Uterus (tissue), 4 donors: ENCODE results near the gene IGFL3. TPM values are rescaled to one million over a fixed set of nuclear protein-coding genes. Genes with fewer than 3 reads are reported as not detected.
"Not testable (repeated sequence)": the region's sequence is repeated elsewhere in the genome, so short reads cannot be mapped to it uniquely, and the experiment has no call there.

ENCODE experiments used
- DNase-seq, 2 donors: peaks; one replicate each; pipeline ENCODE4 v3.0.0-alpha.2; 2019 to 2020
- H3K27ac ChIP-seq, 2 donors: fragments of 200-600 bp; sonication (generic); 1 replicate in 1 of 2; 2 replicates in 1 of 2; pipeline ENCODE4 v1.5.1; 2016 to 2018
- H3K27me3 ChIP-seq, 2 donors: fragments of 200-600 bp; sonication (generic); one replicate each; pipeline ENCODE4 v1.5.1; 2018 to 2019; ENCODE audit warnings: control low read depth in 1 of 2
- H3K36me3 ChIP-seq, 2 donors: fragments of 200-600 bp; sonication (generic); one replicate each; pipeline ENCODE4 v1.5.1; 2019; ENCODE audit warnings: control low read depth in 1 of 2
- H3K4me1 ChIP-seq, 2 donors: fragments of 200-600 bp; sonication (generic); one replicate each; pipeline ENCODE4 v1.5.1; 2018 to 2019; ENCODE audit warnings: control low read depth in 1 of 2
- H3K4me3 ChIP-seq, 2 donors: fragments of 200-600 bp; sonication (generic); 1 replicate in 1 of 2; 2 replicates in 1 of 2; pipeline ENCODE4 v1.5.1; 2018 to 2019; ENCODE audit warnings: mild to moderate bottlenecking in 1 of 2
- H3K9me3 ChIP-seq, 2 donors: fragments of 200-600 bp; sonication (generic); one replicate each; pipeline ENCODE4 v1.5.1; 2019; ENCODE audit warnings: control low read depth in 1 of 2
- POLR2A ChIP-seq, 2 donors: fragments of 450-650 bp; IDR thresholded peaks; one replicate each; pipeline ENCODE4 v1.6.1; 2016; ENCODE audit warnings: antibody characterized with exemption in 2 of 2, mild to moderate bottlenecking in 1 of 2, moderate library complexity in 1 of 2
- intact Hi-C: fragments of 100-400 bp; cut with DNase I; formaldehyde crosslinking; loops from one replicate; pipeline ENCODE4 v1.15.1; 2023; ENCODE audit warnings: low total_unique reads
- total RNA-seq, 4 donors: library from RNA; depleted of rRNA in 3 of 4; stranded (reverse); fragments of >200 nt in 3 of 4; gene quantifications; one replicate each; pipeline versions ENCODE4 v1.1.0 to v1.2.4, GENCODE V29; 2014 to 2023
- TF ChIP-seq, protein P1 (sequence below), 4 experiments: fragments of 200-600 bp in 2 of 4; fragments of 450-650 bp in 2 of 4; sonication (generic) in 2 of 4; IDR thresholded peaks; one replicate each; pipeline ENCODE4 v1.5.1; 2016 to 2019; ENCODE audit warnings: antibody characterized with exemption in 4 of 4, mild to moderate bottlenecking in 2 of 4, moderate library complexity in 1 of 4
- donor health status: DM: yes; HTN: yes; CAD: no.

IGFL3 gene
- total RNA-seq, 4 donors from 2014 or later = not detected

DNA sequence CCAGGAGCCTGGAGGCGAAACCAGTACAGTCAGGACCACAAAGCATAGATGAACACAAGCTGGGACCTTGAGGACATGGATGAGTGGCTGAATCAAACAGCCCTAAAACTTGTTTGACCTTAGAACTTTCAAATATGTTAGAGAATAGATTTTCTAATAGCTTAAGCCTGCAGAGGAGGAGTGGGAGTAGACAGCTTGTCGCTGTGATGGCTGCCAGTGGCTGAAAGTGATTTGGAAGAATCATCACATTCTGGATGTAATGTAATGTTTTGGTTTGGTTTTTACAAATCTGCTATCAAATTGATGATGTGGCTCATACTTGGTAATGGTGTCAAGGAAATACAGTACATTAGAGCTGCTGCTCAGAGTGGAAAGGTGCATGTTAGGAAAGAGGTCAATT lies 12.0 kb downstream of the IGFL3 start:
- no peak for TF ChIP-seq POLR2A (IDR thresholded peaks at IDR 0.05)
- TF ChIP-seq, protein P1, sequence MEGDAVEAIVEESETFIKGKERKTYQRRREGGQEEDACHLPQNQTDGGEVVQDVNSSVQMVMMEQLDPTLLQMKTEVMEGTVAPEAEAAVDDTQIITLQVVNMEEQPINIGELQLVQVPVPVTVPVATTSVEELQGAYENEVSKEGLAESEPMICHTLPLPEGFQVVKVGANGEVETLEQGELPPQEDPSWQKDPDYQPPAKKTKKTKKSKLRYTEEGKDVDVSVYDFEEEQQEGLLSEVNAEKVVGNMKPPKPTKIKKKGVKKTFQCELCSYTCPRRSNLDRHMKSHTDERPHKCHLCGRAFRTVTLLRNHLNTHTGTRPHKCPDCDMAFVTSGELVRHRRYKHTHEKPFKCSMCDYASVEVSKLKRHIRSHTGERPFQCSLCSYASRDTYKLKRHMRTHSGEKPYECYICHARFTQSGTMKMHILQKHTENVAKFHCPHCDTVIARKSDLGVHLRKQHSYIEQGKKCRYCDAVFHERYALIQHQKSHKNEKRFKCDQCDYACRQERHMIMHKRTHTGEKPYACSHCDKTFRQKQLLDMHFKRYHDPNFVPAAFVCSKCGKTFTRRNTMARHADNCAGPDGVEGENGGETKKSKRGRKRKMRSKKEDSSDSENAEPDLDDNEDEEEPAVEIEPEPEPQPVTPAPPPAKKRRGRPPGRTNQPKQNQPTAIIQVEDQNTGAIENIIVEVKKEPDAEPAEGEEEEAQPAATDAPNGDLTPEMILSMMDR (IDR thresholded peaks at IDR 0.05) = no peak
- no peak for DNase-seq
- Histone ChIP-seq H3K27ac (peak overlapping the region in 1 of 2 donors; percentile 74), H3K36me3 (no peaks in the 10 kb centered on the region), H3K9me3 (no peaks in the 10 kb centered on the region), H3K27me3 (no peaks in the 10 kb centered on the region), H3K4me3 (no peak overlapping the region), H3K4me1 (no peaks in the 10 kb centered on the region)
- intact Hi-C loops = no loop called here

DNA sequence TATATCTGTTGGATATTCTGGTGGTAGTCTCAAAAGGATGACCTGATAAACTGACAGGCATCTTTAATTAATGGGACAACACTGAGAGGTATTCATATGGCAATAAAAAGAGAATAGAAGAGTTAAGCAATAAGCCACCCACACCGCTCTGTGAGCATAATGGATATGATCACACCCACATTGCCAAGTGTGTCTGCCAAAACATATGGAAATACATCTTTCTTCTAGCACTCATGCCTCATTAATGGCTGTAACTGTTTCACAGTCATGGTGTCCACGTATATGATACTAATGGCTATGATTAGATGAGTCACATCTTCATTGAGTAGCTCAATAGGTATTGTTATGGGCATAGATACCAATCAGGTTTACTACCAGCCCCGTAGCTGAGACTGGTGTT lies 13.1 kb downstream of the IGFL3 start:
- Histone ChIP-seq H3K27ac (no peak overlapping the region), H3K27me3 (no peaks in the 10 kb centered on the region), H3K4me3 (no peak overlapping the region), H3K9me3 (no peaks in the 10 kb centered on the region), H3K36me3 (no peaks in the 10 kb centered on the region), H3K4me1 (no peaks in the 10 kb centered on the region)
- no peak for TF ChIP-seq POLR2A (IDR thresholded peaks at IDR 0.05)
- TF ChIP-seq, protein P1 (IDR thresholded peaks at IDR 0.05) = no peak
- no peak for DNase-seq
- intact Hi-C loops = no loop called here

DNA sequence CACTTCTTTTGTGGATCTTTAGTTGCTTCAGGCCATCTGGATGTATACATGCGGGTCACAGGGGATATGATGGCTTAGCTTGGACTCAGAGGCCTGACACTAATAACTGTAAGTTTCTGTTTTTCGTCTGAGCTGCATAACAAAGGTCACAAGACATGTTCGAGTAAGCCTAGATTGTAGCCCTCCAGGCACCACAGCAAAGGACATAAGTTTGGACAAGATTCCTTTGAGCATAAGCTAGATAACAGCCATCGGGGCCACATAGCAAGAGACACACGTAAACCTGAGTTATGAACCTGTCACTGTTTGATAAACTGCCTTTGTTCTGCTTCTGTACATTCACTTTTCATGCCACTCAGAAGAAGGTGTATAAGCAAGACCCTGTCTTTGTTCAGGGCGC lies 14.6 kb downstream of the IGFL3 start:
- no peak overlapping the region for H3K4me3 ChIP-seq
- no peaks in the 10 kb centered on the region for H3K36me3 ChIP-seq
- H3K9me3 ChIP-seq = no peaks in the 10 kb centered on the region
- intact Hi-C loops = no loop called here
- no peak for TF ChIP-seq POLR2A (IDR thresholded peaks at IDR 0.05)
- TF ChIP-seq, protein P1 (IDR thresholded peaks at IDR 0.05) = no peak
- no peaks in the 10 kb centered on the region for H3K27me3 ChIP-seq
- no peaks in the 10 kb centered on the region for H3K4me1 ChIP-seq
- peak overlapping the region in 1 of 2 donors; percentile 16 for H3K27ac ChIP-seq
- DNase-seq = no peak

DNA sequence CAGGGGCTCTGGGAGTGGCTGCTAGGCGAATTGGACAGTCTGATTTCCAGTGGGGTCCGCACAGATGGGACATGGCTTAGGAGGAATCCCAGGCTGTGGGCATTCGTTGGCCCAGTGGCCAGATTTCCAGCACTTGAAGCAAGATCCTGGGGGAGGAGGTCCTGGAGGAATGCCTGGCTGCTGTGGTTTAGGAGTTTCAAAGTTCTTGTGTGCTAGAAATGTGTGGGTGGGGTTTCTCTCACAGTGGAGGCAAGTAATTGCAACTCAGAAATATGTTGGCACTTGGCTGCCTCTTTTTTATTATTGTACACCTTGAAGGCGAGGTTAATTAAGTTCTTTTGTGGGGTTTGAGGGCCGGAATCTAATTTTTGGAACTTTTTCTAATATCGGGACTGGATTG lies 17.1 kb downstream of the IGFL3 start:
- no peaks in the 10 kb centered on the region for H3K4me1 ChIP-seq
- no peaks in the 10 kb centered on the region for H3K27me3 ChIP-seq
- H3K36me3 ChIP-seq = no peaks in the 10 kb centered on the region
- DNase-seq = no peak
- TF ChIP-seq, protein P1 (IDR thresholded peaks at IDR 0.05) = no peak
- no peak for TF ChIP-seq POLR2A (IDR thresholded peaks at IDR 0.05)
- no peak overlapping the region for H3K4me3 ChIP-seq
- no peak overlapping the region for H3K27ac ChIP-seq
- H3K9me3 ChIP-seq = no peaks in the 10 kb centered on the region
- intact Hi-C loops = no loop called here

DNA sequence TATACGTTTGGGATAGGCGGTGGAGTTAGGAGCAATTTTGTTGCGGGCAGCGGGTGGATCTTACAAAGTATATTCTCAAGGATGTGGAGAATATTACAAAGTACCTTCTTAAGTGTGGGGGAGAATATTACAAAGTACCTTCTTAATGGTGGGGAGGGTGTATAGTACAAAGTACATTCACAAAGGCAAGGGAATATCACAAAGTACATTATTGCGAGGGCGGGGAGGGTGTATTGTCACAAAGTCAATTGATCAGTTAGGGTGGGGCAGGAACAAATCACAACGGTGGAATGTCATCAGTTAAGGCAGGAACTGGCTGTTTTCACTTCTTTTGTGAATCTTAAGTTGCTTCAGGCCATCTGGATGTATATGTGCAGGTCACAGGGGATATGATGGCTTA lies 22.2 kb downstream of the IGFL3 start:
- H3K9me3 ChIP-seq, H3K27me3 ChIP-seq, H3K4me3 ChIP-seq, DNase-seq, H3K36me3 ChIP-seq, H3K4me1 ChIP-seq, intact Hi-C loops, H3K27ac ChIP-seq: not testable (repeated sequence)

DNA sequence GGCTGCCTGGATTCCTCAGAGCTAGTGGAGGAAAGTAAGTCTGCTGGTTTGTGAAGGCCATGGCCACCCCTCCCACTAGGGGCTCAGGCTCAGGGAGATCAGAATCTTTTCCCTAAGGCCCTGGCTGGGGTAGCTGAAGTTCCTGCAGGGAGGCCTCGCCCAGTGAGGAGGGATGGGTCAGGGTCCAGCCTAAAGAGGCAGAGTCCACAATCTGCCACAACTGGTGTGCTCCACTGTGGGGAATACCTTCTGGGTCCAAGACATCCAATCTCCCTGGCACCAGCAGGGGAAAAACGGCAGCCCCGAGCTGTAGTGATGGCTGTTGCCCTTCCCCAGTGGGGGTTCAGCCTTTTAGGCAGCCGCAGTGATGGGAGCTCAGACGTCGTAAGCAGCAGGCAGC lies 23.2 kb downstream of the IGFL3 start:
- DNase-seq = no peak
- Histone ChIP-seq H3K9me3 (no peaks in the 10 kb centered on the region), H3K27me3 (no peaks in the 10 kb centered on the region), H3K4me3 (no peak overlapping the region), H3K4me1 (no peaks in the 10 kb centered on the region), H3K36me3 (no peaks in the 10 kb centered on the region), H3K27ac (no peak overlapping the region)
- TF ChIP-seq, protein P1 (IDR thresholded peaks at IDR 0.05) = no peak
- TF ChIP-seq POLR2A (IDR thresholded peaks at IDR 0.05) = no peak
- intact Hi-C loops = no loop called here
